Smooth muscle cell of the brain vasculature (primary cell): Measurements from ENCODE around the gene XPA.

Source experiments
- DNase-seq: peaks from one replicate; pipeline ENCODE4 v3.0.0-alpha.2; 2012; ENCODE audit warnings: low read depth, low spot score

XPA gene

DNA sequence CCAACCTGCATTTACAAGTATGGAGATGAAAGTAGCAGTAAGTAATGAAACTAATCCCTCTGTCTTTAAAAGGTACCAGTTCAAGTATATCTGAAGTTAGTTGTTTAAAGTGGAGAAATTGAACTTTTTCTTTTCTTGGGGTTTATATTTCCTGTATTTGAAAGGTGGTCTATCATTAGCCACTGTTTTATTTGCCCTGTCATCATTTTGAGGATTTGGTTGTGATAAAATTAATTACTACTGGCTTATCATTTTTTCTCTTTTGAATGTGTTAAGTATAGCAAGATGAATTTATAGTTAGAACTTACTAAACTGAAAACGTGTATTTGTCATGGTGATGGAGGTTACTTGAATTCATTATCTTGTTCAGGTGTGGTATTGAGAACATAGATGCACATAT, 38.4 kb downstream of the XPA start:
- DNase-seq, result no peak

DNA sequence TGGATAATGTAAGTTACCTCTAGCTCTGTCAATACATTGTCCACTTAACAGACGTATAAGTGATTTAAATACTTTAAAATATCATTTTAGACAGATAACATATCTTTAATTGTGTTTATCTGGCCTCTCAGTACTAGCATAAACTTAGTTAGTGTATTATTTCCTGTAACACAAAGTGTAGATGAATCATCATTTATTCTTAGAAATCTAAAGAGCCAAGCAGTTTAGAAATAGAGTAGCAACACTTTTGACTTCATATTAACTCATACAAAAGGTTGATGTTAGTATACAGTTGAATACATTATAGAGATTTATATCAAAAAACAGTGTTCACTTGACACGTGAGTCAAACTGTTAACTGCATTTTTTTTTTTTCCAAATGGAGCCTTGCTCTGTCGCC, 45.5 kb downstream of the XPA start:
- no peak for DNase-seq

DNA sequence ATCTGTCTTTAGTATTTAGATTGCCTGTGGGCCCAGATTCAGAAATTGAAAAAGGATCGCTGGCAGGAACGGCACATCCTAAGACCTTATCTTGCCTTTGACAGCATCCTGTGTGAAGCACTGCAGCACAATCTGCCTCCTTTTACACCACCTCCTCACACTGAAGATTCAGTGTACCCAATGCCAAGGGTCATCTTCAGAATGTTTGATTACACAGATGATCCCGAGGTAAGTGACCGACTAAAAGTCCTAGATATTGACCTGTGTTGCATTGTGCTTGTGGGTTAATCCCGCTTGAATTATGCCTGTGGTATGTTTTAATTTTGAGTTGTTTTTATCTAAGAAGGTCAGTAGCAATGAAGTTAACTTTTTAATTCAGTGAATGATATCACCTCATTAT, 49.1 kb downstream of the XPA start:
- no peak for DNase-seq

DNA sequence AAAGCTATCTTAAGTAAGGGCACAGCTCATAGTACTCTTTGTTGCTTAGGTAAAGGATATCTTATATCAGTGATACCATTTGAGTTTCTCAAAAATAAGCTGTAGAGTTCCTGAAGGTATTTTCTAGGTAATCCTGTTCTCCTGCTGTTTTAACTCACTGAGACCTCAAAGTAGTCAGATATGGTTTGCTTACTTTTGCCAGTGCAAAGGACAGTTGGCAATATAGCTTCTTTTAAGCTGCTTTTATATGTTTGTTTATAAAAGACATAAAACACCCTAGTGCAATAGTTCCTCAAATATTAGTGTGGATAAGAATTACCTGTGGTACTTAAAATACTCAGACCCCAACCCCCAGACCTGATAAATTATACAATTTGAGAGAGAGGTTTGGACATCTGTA, 51.4 kb downstream of the XPA start:
- DNase-seq, result no peak

DNA sequence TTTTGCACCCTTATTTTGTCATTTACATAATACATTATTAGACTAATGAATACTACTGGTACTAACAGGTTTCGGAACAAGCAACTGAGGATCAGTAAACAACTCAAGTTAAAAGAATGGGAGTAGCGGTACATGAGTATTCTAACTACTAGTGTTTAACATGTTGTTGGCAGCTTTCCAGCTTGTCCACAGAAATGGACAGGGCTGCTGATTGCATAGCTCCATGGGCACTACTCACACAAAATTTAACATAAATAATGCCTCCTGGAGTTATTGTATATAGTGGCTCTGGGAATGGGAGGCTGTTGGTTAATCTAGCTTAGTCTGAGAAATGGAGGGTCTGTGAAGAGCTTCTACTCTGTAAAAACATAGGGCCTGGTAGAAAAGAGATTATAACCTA, 56.8 kb downstream of the XPA start:
- DNase-seq, result no peak

DNA sequence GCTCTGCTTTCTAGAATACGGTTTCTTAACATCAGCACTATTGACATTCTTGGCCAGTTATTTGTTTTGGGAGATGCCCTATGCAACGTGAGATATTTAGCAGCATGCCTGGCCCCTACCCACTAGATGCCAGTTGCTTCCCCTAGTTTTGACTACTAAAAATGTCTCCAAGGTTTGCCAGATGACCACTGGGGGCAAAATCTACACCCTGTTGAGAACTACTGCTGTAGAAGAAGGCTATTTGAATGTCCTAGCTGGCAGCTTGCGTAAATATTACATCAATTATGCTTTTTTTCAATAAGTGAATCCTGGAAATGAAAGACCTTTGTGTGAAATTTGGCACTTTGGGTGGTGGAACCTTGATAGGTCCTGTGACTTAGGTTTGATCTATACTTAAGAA, 58.5 kb downstream of the XPA start:
- no peak for DNase-seq

DNA sequence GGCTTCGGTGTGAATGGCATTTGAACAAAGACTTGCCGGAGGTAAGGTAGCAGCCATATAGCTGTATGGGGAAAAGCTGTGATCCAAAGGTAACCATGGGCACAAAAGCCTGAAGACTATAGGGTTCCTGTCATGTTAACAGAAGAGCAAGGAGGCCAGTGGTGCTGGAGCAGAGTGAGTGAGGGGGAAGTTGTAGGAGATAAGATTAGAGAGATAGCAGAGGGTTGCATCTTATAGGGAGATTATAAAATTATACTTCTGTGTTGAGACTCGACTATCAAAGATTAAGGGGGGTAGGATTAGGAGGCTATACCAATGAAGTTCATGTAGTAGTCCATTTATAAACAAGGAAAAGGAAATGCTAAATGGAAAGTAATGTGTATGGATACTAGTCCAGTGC, 60.2 kb downstream of the XPA start:
- no peak for DNase-seq

DNA sequence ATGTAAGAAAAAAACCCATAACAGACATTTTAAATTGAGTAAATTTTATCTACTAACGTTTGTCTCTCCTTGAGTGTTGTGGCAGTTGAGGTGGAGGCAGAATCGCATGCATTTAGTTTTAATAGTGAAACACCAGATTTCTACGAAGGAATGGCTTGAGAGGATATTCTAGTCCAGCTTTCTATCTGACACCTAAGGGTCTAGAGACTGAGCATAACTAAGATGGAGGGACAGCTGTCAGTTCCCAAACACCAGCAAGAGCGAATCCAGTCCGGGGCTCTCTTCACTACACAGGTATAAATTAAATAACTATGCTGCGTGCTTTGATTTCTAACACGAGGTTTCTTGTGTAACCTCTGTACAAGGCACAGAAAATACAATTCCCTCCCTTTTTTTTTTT, 62.1 kb downstream of the XPA start:
- no peak for DNase-seq

DNA sequence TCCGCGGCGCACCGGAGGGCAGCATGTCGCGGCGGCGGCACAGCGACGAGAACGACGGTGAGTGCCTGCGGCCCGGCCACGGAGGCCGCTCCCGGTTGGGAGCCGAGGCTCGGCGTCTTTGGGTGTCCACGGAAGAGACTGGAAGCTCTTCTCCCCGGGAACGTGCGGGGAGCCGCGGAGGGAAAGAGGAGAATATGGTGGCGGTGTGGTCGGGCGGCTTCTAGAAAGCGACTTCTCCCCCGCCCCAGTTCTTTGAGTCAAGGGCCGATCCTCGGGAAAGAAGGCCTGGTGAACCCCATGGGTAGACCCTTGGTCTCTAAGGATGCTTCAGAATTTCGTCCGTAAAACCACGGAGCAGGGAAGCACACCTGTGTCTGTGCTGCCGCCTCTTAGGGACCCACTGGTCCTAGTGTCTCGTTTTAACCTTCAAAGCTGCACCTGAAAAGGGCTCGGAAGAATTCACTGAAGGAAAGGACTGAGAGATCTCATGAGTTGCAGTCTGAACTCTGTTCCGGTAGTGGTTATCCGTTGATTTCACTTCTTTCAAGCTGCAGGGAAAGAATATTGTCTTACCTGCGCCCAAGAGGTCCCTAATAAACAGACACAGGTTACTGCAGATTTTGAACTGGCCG, 63.2 kb downstream of the XPA start:
- DNase-seq, result no peak

DNA sequence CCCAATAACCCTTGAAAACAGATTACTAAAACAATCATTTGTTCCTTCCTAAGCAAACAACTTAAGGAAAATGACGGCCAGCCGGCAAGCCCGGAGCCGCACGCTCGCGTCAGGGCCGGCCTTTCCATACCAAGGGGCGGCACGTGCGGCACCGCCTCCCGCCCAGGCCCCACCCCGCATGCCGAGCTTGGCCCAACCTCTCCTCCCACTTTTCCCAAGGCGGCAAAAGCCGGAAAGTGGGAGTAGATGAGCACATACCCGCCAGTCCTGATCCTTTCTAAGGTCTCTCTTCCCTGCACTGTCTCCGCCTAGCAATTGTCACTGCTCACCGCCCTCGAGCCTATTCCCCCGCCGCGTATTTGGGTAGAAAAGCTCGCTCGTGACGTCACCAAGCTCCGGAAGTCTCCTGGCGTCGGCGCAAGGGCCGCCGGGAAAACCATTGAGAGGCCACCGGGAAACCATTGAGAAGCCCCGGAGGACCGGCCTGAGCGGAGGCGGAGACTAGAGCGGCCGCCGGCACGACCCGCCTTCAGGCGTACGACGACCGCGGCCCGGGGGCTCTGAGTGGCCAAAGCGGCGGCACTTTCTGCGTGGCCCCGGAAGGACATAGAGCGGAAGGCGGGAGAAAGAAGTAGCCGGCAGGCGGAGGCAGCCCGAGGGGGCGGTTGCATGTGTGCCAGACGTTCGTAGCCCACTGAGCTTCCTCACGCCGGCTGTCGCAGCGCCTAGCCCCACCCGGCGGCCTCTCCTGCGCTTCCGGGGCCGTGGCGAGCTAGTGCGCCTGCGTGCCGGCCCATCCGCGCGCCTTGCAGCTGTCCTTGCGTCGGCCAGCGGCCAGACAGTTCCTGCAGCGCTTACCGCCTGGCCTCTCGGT, 63.9 kb downstream of the XPA start, which contains the start of the genes NCBP1 and TSTD2:
NCBP1 (plus strand) TSS at position 837 of the 874 bp plus-strand sequence. CDS start 61 bp downstream, outside the sequence.
TSTD2 (minus strand) TSS at position 384 of the 874 bp plus-strand sequence. CDS start 5,806 bp downstream, outside the sequence.
- peak; percentile 96 for DNase-seq

DNA sequence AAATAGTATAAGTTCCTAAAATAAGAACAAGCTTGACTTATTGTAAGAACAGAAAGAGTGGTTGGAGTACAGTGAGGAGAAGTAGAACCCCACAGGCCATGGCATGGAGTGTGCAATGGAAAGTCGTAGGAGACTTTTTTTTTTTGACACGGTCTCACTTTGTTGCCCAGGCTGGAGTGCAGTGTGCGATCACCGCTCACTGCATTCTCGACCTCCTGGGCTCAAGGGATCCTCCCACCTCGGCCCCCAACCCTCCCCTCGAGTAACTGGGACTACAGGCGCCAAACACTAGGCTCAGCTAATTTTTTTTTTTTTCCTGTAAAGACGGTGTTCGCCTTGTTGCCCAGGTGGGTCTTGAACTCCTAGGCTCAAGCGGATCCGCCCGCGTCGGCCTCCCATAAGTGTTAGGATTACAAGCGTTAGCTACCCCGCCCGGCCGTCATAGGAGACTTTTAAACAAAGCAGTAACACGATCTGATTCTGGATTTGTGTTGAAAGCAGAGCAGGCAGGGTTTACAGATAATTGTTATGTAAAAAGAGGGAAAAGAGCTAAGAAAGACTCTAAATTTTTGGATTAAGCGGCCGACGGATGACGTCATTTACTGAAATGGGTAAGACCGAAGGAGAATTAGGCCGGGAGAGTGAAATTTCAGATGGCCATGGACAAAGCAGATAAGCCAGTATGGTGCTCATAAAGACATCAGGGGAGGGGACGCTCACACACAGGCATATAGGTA, 64.7 kb downstream of the XPA start:
- no peak for DNase-seq

DNA sequence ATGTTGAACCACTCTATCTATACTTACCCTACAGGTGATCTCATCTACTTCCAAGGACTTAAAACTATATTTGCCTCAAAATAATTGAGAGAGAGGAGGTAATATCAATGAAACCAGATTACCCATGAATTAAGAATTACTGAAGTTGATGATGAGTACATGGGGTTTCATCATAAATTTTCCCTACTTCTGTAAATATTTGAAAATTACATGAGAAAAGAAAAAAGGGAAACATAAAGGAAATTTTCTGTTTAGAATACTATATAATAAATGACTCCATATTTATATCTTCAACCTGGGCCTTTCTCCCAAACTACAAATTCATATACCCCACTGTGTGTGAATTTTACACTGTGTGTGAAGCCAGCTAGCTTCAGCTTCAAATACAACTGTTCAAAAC, 66.5 kb downstream of the XPA start:
- DNase-seq, result no peak

DNA sequence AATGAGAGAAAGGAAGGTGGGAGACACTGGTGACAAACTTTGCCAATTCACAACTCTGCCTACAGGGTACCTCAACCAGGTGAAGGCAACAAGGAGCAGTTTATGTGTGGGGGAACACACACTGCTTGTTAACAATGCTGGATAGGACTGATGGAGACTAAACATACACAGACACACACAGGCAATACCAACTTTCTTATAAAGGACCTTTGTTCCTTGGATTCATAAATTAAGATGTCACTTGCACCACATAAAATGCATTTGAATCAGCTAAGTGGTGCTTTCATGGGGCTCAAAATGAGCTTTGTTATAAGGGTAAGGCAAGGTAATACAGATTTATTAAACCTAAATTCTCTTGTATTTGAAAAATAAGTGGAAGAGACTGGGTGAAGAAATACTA, 68.0 kb downstream of the XPA start:
- no peak for DNase-seq

DNA sequence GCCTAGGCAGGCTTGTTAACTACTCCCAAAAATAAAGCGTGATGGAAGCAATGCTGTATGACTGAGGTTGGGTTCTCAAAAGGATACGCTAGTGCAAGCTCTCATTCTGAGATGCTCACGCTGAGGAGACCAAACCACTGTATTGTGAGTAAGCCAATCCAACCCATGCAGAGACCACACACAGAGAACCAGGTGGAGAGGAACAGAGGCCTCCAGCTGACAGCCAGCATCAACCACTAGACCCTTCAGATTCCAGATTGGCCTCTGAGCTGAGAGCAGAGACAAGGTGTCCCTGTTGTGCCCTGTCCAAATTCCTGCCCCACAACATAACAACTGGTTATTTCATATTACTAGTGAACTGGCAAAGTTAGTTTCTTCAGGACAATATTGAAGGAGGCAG, 68.5 kb downstream of the XPA start:
- DNase-seq, result no peak

DNA sequence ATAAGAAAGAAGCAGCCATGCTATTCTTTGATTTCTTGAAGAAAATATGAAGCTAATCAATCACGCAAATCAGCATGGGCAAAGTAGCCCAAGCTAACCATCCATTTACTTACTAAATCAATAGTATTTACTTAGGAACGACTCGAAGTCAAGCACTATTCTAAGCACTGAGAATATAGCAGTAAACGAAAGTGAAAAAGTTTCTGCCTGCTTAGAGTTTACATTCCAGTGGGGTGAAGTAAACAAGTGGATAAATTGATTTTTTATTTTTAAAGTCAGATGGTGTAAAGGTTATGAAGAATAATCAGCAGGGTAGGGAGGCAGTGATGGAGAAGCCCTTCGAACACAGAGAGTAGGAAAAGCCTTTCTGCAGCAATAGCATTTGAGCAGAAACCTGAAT, 69.5 kb downstream of the XPA start:
- no peak for DNase-seq

DNA sequence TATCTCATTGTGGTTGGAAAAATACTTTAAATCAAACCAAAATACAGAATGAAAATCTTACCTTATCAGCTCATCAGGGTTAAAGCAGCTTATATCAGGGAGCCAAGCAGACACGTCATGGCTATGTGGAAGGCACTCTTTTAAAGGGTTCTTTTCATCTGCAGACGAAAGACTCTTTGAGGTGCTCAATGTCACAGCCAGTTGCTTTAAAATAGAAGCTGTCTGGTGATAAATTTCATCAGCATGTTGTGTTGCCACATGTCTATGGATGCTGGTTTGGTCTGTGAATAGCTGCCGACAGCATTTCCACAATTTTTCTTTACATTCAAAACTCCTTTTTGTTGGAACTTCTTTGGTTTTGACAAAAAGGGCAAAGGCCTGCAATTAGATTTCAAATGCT, 71.5 kb downstream of the XPA start:
- no peak for DNase-seq
